ENCODE measurements around the gene KDM1A.

- TF ChIP-seq CTCF (IDR thresholded peaks at IDR 0.05; ENCODE audit: insufficient read depth, low read length) (no peak), SPI1 (IDR thresholded peaks at IDR 0.05; ENCODE audit: borderline replicate concordance, low read depth) (no peak)
These were observed 12.2 kb upstream of the KDM1A start for GRCh38 chr1:23007106-23007505.
